Epithelial cell of esophagus (primary cell): ENCODE data around the gene IFI16.

ENCODE experiments used
- DNase-seq: peaks from one replicate; pipeline ENCODE4 v3.0.0; 2010; ENCODE audit warnings: low read depth
- H3K4me3 ChIP-seq: 2 replicates; pipeline ENCODE4 v1.5.1; 2011; ENCODE audit warnings: mild to moderate bottlenecking, low read length, control low read depth
- TF ChIP-seq, protein P1 (sequence below): IDR thresholded peaks from 2 replicates; pipeline ENCODE4 v1.5.1; 2011; ENCODE audit warnings: low read depth, mild to moderate bottlenecking, low read length, control low read depth, inconsistent platforms; ENCODE audit not compliant: insufficient read depth; ENCODE audit errors: missing control alignments

The IFI16 gene

DNA sequence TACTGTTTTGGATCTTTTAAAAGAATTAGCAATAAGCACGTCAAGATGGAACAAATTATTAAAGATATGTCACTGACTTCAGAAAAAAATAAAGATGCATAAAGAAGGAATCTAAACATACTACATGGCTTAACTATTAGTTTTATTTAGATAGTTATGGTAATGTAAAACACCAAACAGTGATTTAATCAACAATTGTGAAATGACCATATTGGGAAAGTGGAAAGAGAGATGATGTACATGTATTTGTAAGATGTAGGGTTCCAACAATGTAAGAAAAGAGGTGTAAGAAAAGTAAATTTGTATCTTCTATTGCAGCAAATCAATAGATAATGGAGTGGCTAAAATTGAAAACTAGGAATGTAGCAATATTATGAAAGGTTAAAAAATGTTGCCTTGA is 73.3 kb downstream of the IFI16 start:
- no peak overlapping the region for H3K4me3 ChIP-seq
- TF ChIP-seq, protein P1, sequence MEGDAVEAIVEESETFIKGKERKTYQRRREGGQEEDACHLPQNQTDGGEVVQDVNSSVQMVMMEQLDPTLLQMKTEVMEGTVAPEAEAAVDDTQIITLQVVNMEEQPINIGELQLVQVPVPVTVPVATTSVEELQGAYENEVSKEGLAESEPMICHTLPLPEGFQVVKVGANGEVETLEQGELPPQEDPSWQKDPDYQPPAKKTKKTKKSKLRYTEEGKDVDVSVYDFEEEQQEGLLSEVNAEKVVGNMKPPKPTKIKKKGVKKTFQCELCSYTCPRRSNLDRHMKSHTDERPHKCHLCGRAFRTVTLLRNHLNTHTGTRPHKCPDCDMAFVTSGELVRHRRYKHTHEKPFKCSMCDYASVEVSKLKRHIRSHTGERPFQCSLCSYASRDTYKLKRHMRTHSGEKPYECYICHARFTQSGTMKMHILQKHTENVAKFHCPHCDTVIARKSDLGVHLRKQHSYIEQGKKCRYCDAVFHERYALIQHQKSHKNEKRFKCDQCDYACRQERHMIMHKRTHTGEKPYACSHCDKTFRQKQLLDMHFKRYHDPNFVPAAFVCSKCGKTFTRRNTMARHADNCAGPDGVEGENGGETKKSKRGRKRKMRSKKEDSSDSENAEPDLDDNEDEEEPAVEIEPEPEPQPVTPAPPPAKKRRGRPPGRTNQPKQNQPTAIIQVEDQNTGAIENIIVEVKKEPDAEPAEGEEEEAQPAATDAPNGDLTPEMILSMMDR: no peak
- DNase-seq: no peak

DNA sequence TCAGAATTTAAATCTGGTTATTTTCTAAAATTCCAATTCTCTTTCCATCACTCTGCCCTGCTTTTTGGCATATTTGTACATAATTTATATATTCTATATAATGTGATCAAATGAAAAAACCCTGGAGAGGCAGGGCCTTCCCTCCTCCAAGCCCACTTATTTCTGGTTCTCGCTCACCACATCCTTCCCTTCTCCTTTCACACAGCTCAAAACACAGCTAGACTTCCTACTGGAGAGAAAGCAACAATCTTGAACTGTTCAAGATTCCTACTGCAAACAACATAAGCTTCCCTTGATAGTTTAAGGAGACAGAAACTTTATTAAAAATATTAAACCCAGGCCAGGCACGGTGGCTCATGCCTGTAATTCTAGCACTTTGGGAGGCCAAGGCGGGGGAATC is 74.4 kb downstream of the IFI16 start:
- TF ChIP-seq, protein P1: no peak
- DNase-seq: no peak
- H3K4me3 ChIP-seq: no peak overlapping the region

DNA sequence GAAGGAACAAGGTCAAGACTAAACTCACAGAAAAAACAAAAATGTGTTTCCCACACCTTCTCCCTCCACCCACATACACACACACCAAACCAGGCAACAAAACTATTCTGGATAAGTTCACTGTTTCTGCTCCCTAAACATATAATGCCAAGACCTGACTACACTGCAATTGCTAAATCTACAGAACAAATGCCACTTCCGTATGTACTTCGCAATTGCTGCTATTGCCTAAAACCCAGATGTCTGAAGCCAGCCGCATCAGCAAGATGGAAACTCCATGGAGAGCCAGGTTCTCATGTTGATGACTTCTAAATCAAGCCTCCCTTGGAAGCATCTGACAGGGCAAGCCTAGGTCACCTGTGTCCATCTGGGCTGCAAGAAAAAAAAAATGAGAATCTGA is 75.2 kb downstream of the IFI16 start:
- no peak for DNase-seq
- no peak overlapping the region for H3K4me3 ChIP-seq
- TF ChIP-seq, protein P1: no peak

DNA sequence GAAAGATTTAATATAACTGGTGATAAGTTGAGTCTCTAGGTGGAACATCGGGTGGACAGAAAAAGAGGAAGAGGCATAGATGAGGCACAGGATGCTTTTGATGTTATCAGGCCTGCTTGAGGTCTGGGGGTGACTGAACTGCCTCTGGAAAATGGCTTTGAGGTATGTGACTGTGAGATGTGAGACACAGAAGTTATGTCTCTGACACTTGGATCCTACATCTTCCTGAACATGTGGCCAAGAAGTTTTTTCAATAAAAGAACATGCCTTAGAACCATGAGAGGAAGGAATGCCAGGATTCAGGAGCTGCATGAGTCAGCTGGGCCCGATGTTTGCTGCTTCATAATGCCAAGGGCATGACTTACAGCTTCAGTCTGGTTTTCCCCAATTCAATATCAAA is 78.3 kb downstream of the IFI16 start:
- H3K4me3 ChIP-seq: no peak overlapping the region
- peak; percentile 80 for DNase-seq
- TF ChIP-seq, protein P1: no peak

DNA sequence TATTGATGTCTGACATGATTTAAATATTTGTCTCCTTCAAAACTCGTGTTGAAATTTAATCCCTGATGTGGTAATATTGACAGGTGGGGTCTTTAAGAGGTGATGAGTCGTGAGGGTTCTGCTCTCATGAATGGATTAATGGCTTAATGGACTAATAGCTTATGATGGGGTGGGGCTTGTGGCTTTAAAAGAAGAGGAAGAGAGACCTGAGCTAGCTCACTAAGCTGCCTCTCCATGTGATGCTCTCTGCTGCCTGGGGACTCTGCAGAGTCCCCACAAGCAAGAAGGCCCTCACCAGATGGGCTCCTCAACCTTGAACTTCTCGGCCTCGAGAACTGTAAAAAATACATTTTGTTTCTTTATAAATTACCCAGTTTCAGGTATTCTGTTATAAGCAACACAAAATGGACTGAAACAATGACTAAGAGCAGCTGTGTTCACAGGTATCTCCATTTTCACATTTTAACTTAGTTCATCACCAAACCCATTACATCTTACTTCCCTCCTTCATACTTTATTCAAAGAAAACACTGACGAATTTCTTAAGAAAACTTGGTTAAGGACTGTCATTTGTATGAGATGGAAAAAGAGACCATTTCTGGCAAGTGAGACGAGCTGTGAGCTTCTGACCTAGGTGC is 79.0 kb downstream of the IFI16 start:
- DNase-seq: no peak
- TF ChIP-seq, protein P1: no peak
- H3K4me3 ChIP-seq: no peak overlapping the region

DNA sequence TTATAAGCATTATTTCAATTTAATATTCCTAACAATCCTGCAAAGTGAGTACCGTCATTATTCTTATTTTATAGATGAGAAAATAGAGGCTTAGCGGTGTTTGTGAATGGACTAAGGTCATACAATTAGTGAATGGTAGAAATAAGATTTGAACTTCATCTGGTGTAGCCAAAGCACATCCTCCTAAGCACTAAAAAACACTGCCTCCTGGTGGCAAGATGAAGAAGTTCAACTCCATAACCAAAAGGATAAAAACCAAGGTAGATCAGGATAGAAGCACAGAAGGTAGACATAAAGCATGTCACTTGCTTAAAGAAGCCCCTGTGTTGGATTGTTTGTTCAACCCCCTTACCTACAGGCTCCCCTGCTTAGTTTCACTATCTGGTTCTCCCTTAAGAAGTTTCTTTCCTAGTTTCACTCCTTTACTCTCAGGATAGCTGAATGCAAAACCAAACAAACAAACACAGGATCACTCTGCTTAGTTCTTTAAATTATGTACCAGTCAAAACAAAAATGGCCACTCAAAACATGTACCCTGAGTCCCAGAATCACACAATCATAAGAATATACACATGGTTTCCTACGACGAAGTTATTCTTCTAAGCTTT is 79.6 kb downstream of the IFI16 start:
- H3K4me3 ChIP-seq: no peak overlapping the region
- TF ChIP-seq, protein P1: peak; percentile 46
- DNase-seq: no peak
